ENCODE data around the gene LHFPL2.

Gene LHFPL2

DNA sequence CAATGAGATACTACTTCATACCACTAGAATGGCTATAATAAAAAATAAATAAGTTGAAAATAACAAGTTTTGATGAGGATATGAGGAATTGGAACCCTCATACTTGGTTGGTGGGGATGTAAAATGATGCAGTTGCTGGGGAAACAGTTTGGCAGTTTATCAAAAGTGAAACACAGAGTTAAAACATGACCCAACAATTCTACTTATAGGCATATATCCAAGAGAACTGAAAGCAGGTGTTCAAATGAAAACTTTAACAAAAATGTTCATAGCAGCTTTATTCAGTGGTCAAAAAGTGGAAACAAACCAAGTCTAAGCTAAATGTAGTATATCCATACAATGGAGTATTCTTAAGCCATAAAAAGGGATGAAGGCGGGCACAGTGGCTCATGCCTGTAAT lies 13.1 kb upstream of the LHFPL2 start:
- H3K4me3 ChIP-seq (ENCODE audit: low read depth, low read length): no peak overlapping the region
- TF ChIP-seq, protein P1, sequence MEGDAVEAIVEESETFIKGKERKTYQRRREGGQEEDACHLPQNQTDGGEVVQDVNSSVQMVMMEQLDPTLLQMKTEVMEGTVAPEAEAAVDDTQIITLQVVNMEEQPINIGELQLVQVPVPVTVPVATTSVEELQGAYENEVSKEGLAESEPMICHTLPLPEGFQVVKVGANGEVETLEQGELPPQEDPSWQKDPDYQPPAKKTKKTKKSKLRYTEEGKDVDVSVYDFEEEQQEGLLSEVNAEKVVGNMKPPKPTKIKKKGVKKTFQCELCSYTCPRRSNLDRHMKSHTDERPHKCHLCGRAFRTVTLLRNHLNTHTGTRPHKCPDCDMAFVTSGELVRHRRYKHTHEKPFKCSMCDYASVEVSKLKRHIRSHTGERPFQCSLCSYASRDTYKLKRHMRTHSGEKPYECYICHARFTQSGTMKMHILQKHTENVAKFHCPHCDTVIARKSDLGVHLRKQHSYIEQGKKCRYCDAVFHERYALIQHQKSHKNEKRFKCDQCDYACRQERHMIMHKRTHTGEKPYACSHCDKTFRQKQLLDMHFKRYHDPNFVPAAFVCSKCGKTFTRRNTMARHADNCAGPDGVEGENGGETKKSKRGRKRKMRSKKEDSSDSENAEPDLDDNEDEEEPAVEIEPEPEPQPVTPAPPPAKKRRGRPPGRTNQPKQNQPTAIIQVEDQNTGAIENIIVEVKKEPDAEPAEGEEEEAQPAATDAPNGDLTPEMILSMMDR (IDR thresholded peaks at IDR 0.05; ENCODE audit: low read depth, low read length): no peak

DNA sequence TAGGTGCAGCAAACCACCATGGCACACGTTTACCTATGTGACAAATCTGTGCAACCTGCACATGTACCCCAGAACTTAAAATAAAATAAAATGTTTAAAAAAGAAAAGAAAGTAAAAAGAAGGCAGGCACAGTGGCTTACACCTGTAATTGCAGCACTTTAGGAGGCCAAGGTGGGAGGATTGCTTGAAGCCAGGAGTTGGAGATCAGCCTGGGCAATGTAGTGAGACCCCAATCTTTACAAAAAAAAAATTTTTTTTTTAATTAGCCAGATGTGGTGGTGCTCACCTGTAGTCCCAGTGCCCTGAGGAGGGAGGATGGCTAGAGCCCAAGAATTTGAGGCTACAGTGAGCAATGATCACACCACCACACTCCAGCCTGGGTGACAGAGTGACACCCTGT lies 12.5 kb upstream of the LHFPL2 start:
- TF ChIP-seq, protein P1 (IDR thresholded peaks at IDR 0.05; ENCODE audit: low read depth, low read length): no peak
- no peak overlapping the region for H3K4me3 ChIP-seq (ENCODE audit: low read depth, low read length)

DNA sequence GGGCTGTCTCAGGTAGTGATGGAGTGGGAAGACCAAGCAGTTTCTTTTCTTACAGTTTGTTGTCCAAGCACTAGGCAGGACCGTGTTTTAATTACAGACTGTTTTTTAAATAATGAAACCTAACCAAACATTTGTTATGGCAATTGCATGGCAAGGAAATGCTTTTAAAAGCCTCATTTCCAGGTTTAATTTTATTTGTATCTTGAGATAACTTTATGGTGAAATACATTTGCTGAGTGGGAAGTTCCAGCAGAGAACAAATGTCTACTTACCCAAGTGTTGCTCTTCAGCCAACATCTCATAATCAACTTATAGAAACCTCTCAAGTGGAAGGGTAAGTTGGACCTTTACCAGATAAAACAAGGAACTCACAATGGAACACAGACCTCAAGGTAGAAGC lies 11.8 kb upstream of the LHFPL2 start:
- no peak overlapping the region for H3K4me3 ChIP-seq (ENCODE audit: low read depth, low read length)
- TF ChIP-seq, protein P1 (IDR thresholded peaks at IDR 0.05; ENCODE audit: low read depth, low read length): no peak

DNA sequence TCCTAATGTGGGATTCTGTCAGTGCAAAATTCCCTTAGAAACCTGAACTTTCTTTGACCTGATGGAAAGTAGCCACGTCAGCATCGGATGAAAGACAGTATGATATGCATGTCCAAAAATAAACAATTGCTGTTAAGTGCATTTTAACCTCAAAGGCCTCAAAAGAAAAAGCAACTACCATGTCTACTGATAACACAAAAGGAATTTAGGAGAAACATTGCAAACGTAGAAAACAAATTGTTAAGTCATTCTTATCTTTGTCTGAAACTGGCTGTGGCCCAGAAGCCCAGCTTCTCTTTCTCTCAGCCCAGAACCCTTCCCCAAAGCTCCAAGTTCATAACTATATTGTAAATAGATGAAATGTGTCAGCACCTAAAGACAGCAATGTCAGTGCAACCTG lies 11.1 kb upstream of the LHFPL2 start:
- no peak overlapping the region for H3K4me3 ChIP-seq (ENCODE audit: low read depth, low read length)
- TF ChIP-seq, protein P1 (IDR thresholded peaks at IDR 0.05; ENCODE audit: low read depth, low read length): no peak

DNA sequence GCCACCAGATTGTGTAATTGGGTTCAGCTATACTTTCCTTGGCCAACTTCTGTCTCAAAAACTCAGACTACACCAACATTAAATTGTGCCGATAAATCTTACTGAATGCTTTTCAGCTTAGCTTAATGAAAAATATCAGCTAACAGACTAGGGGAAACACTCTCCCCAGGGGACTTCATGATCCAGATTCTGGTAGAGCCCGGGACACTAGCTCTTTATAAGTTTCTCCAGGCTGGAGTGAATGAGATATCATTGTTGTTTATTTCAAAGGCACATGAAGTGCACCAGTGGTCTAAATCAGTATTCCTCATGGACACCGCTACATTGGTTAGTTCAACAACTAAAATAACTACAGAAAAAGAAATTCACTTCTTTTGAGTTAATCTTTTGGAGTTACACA lies 10.5 kb upstream of the LHFPL2 start:
- H3K4me3 ChIP-seq (ENCODE audit: low read depth, low read length): no peak overlapping the region
- TF ChIP-seq, protein P1 (IDR thresholded peaks at IDR 0.05; ENCODE audit: low read depth, low read length): no peak

DNA sequence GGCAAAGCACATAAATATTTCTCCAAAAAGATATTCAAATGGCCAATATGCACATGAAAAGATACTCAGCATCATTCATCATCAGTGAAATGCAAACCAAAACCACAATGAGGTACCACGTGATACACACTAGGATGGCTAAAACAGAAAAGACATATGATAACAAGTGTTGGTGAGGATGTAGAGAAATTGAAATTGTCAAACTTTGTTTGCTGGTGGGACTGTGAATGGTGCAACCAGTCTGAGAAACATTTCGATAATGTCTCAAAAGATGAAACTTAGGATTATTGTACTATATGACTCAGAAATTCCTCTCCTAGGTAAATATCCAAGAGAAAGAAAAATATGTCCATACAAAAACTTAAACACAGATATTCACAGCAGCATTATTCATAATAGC lies 8.6 kb upstream of the LHFPL2 start:
- H3K4me3 ChIP-seq (ENCODE audit: low read depth, low read length): no peak overlapping the region
- TF ChIP-seq, protein P1 (IDR thresholded peaks at IDR 0.05; ENCODE audit: low read depth, low read length): no peak

DNA sequence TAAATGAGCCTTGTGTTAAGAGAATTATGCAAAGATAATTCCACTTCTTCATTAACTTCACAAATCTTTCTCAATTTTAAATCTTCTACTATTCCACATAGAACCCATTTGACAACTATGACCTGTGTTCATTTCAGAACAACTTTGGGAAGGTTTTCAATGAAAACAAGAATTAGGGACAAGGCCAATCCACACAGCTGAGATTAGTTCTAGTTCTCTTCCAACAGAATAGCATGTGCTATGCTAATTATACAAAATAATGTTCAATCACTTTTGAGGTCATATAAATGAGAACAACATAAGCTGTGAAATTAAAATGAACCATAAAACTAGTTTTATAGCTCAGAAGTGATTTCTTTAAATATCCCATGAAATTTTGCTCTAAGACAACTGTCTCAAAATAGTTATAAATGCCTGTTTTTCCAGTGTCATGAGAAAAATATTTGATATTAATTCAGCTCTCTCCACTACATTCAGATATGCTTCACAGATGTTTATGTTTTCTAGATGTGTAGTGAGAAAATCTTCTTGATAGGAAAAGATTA lies 7.2 kb upstream of the LHFPL2 start:
- no peak overlapping the region for H3K4me3 ChIP-seq (ENCODE audit: low read depth, low read length)
- TF ChIP-seq, protein P1 (IDR thresholded peaks at IDR 0.05; ENCODE audit: low read depth, low read length): no peak

All from WI38 (cell line).